ENCODE measurements around the gene PARD3.
"Not testable (repeated sequence)": the region's sequence is repeated elsewhere in the genome, so short reads cannot be mapped to it uniquely, and the experiment has no call there.

The PARD3 gene

GRCh38 chr10:34762603-34763299 is 52.3 kb downstream of the PARD3 start:
- no peak for DNase-seq

GRCh38 chr10:34762156-34762555 is 52.9 kb downstream of the PARD3 start:
- DNase-seq: no peak

- no peak for DNase-seq
Observed at GRCh38 chr10:34761453-34761852, 53.6 kb downstream of the PARD3 start.

GRCh38 chr10:34760606-34761005 is 54.5 kb downstream of the PARD3 start:
- DNase-seq: no peak

GRCh38 chr10:34759837-34760215 is 55.3 kb downstream of the PARD3 start:
- no peak for DNase-seq

GRCh38 chr10:34759161-34759836 is 55.8 kb downstream of the PARD3 start:
- DNase-seq: no peak

- DNase-seq: no peak
Observed at GRCh38 chr10:34758447-34758996, 56.6 kb downstream of the PARD3 start.

GRCh38 chr10:34757933-34758332 is 57.2 kb downstream of the PARD3 start:
- DNase-seq: no peak

- not testable (repeated sequence) for DNase-seq
Observed at GRCh38 chr10:34757181-34757580, 57.9 kb downstream of the PARD3 start.

- no peak for DNase-seq
Observed at GRCh38 chr10:34756584-34756983, 58.5 kb downstream of the PARD3 start.

- DNase-seq: no peak
Observed at GRCh38 chr10:34753014-34753757, 61.9 kb downstream of the PARD3 start.

GRCh38 chr10:34751272-34751671 is 63.8 kb downstream of the PARD3 start:
- DNase-seq: no peak

GRCh38 chr10:34750795-34751194 is 64.3 kb downstream of the PARD3 start:
- not testable (repeated sequence) for DNase-seq

- no peak for DNase-seq
Observed at GRCh38 chr10:34748767-34749166, 66.3 kb downstream of the PARD3 start.

GRCh38 chr10:34748357-34748756 is 66.7 kb downstream of the PARD3 start:
- DNase-seq: no peak

GRCh38 chr10:34746094-34746493 is 69.0 kb downstream of the PARD3 start:
- DNase-seq: no peak

GRCh38 chr10:34745244-34745643 is 69.9 kb downstream of the PARD3 start:
- DNase-seq: no peak

GRCh38 chr10:34744590-34744989 is 70.5 kb downstream of the PARD3 start:
- no peak for DNase-seq

GRCh38 chr10:34743814-34744213 is 71.3 kb downstream of the PARD3 start:
- DNase-seq: no peak

- no peak for DNase-seq
Observed at GRCh38 chr10:34742456-34742855, 72.6 kb downstream of the PARD3 start.

- not testable (repeated sequence) for DNase-seq
Observed at GRCh38 chr10:34741087-34741486, 74.0 kb downstream of the PARD3 start.

GRCh38 chr10:34740321-34740720 is 74.8 kb downstream of the PARD3 start:
- DNase-seq: peak; percentile 36

GRCh38 chr10:34739915-34740314 is 75.2 kb downstream of the PARD3 start:
- peak; percentile 87 for DNase-seq

GRCh38 chr10:34737772-34738169 is 77.3 kb downstream of the PARD3 start:
- DNase-seq: no peak
